ENCODE results near the gene NCAPG. TPM values are rescaled to one million over a fixed set of nuclear protein-coding genes. Genes with fewer than 3 reads are reported as not detected.

NCAPG gene
- total and polyA plus RNA-seq, 2 of the 4 experiments (the other 2 are of a cell fraction): 10.9 to 26.7 TPM

GRCh38 chr4:17810260-17811077 lies at the start of gene NCAPG, which contains the start of gene DCAF16 (continued):
- TF ChIP-seq RFX5 (IDR thresholded peaks at IDR 0.05; ENCODE audit: low read depth, low read length) (0 out of 2 replicates have a peak, but pooled peaks have one; percentile 4), CTCF (conservative IDR thresholded peaks at IDR 0.05; ENCODE audit: low read depth, low read length) (no peak), POLR2A (IDR thresholded peaks at IDR 0.05; ENCODE audit: low read depth, low read length) (peak; percentile 97), ELK1 (IDR thresholded peaks at IDR 0.05; ENCODE audit: borderline replicate concordance, low read depth, low read length) (no peak), NFE2L2 (IDR thresholded peaks at IDR 0.05; ENCODE audit: low read depth, low read length) (no peak), MAFK (IDR thresholded peaks at IDR 0.05; ENCODE audit: low read depth, low read length) (no peak)
